H1 (cell line): Measurements from ENCODE around the gene PARD3. TPM values are rescaled to one million over a fixed set of nuclear protein-coding genes. Genes with fewer than 3 reads are reported as not detected.

ENCODE experiments used
- CTCF ChIA-PET: fragments of 300-600 bp; sonication (Branson Sonifier 250); formaldehyde crosslinking; loops from one replicate; lab custom pipeline; 2021; ENCODE audit not compliant: partially characterized antibody; lab: Charles Lee
- POLR2A ChIA-PET: fragments of 300-600 bp; sonication (Branson Sonifier 250); formaldehyde crosslinking; loops from one replicate; lab custom pipeline; 2021; ENCODE audit warnings: inconsistent platforms; ENCODE audit not compliant: partially characterized antibody; lab: Charles Lee
- DNase-seq, 2 experiments: peaks; one replicate each; pipeline versions ENCODE4 v3.0.0 to v3.0.0-alpha.2; 2010 to 2022; ENCODE audit warnings: low spot score in 2 of 2, low read depth in 1 of 2, mixed read lengths in 1 of 2
- FAIRE-seq: peaks from 2 replicates; lab custom pipeline; 2011; peaks lifted over from hg19 to GRCh38; lab: Jason Lieb, UNC
- H2AFZ ChIP-seq: 2 replicates; pipeline ENCODE4 v1.8.1; 2012; ENCODE audit warnings: low read length, inconsistent platforms
- H2AK5ac ChIP-seq: 2 replicates; pipeline ENCODE4 v1.6.1; 2013; ENCODE audit warnings: low read depth, low read length
- H2BK120ac ChIP-seq: replicated peaks from 2 replicates; pipeline ENCODE3; 2013; ENCODE audit warnings: low read depth, low read length, inconsistent platforms
- H2BK12ac ChIP-seq: 2 replicates; pipeline ENCODE4 v1.6.1; 2013; ENCODE audit warnings: low read depth, low read length
- H2BK15ac ChIP-seq: 2 replicates; pipeline ENCODE4 v1.6.1; 2013; ENCODE audit warnings: low read length
- H2BK20ac ChIP-seq: 2 replicates; pipeline ENCODE4 v1.6.1; 2013; ENCODE audit warnings: low read length
- H2BK5ac ChIP-seq: 2 replicates; pipeline ENCODE4 v1.6.1; 2013; ENCODE audit warnings: low read depth, low read length
- H3K14ac ChIP-seq: 2 replicates; pipeline ENCODE4 v1.6.1; 2013; ENCODE audit warnings: inconsistent platforms; ENCODE audit not compliant: insufficient read length
- H3K18ac ChIP-seq: 2 replicates; pipeline ENCODE4 v1.6.1; 2013; ENCODE audit warnings: low read length; ENCODE audit errors: extremely low read depth
- H3K23ac ChIP-seq: 2 replicates; pipeline ENCODE4 v1.6.1; 2013; ENCODE audit warnings: inconsistent platforms; ENCODE audit not compliant: insufficient read length
- H3K23me2 ChIP-seq: 2 replicates; pipeline ENCODE4 v1.6.1; 2013; ENCODE audit warnings: low read depth, low read length
- H3K27ac ChIP-seq: 2 replicates; pipeline ENCODE4 v1.6.1; 2011; ENCODE audit warnings: low read depth, low read length, inconsistent platforms
- H3K27me3 ChIP-seq, 4 experiments: replicated peaks in 1 of 4; 1 replicate in 1 of 4; 2 replicates in 3 of 4; pipeline versions ENCODE4 v1.6.1 to v1.8.1; 2011 to 2013; ENCODE audit warnings: low read length in 3 of 4, mild to moderate bottlenecking in 3 of 4, inconsistent platforms in 2 of 4, mixed read lengths in 2 of 4, moderate library complexity in 1 of 4; ENCODE audit not compliant: control insufficient read depth in 3 of 4, insufficient read depth in 3 of 4; ENCODE audit errors: extremely low read depth in 1 of 4
- H3K36me3 ChIP-seq, 4 experiments: 2 replicates each; pipeline versions ENCODE4 v1.6.1 to v1.8.1; 2011 to 2013; ENCODE audit warnings: mild to moderate bottlenecking in 4 of 4, low read length in 3 of 4, moderate library complexity in 2 of 4, control low read depth in 1 of 4, inconsistent platforms in 1 of 4; ENCODE audit not compliant: insufficient read depth in 4 of 4, control insufficient read depth in 2 of 4
- H3K4ac ChIP-seq: replicated peaks from 2 replicates; pipeline ENCODE3; 2013; ENCODE audit warnings: low read length, low read depth, mixed read lengths, inconsistent platforms; ENCODE audit not compliant: insufficient read length
- H3K4me1 ChIP-seq, 4 experiments: replicated peaks in 1 of 4; 1 replicate in 1 of 4; 2 replicates in 3 of 4; pipeline versions ENCODE4 v1.6.1 to v1.8.1; 2011 to 2013; ENCODE audit warnings: low read length in 3 of 4, inconsistent platforms in 2 of 4, mixed read lengths in 1 of 4; ENCODE audit not compliant: insufficient read depth in 4 of 4, control insufficient read depth in 3 of 4
- H3K4me2 ChIP-seq, 2 experiments: 2 replicates each; pipeline versions ENCODE4 v1.6.1 to v1.8.1; 2011 to 2013; ENCODE audit warnings: low read depth in 2 of 2, low read length in 2 of 2, control low read depth in 1 of 2, inconsistent platforms in 1 of 2, mild to moderate bottlenecking in 1 of 2; ENCODE audit not compliant: insufficient read depth in 1 of 2
- H3K4me3 ChIP-seq, 4 experiments: fragments of 200-600, 300-600 bp in 1 of 4; sonication (generic), shearing (Covaris generic), sonication (Bioruptor Twin) in 1 of 4; 2 replicates each; pipeline versions ENCODE4 v1.5.1 to v1.8.1; 2011 to 2016; ENCODE audit warnings: low read length in 4 of 4, low read depth in 3 of 4, control low read depth in 2 of 4, inconsistent platforms in 2 of 4, mild to moderate bottlenecking in 2 of 4, mixed read lengths in 1 of 4, moderate library complexity in 1 of 4; ENCODE audit not compliant: insufficient read depth in 2 of 4; ENCODE audit errors: extremely low read depth in 1 of 4
- H3K56ac ChIP-seq: replicated peaks from 2 replicates; pipeline ENCODE3; 2013; ENCODE audit warnings: low read depth, mild to moderate bottlenecking, mixed read lengths, low read length, inconsistent platforms; ENCODE audit not compliant: insufficient read length
- H3K79me1 ChIP-seq: 2 replicates; pipeline ENCODE4 v1.6.1; 2013; ENCODE audit warnings: low read depth, low read length, control low read depth
- H3K79me2 ChIP-seq, 2 experiments: 2 replicates each; pipeline versions ENCODE4 v1.6.1 to v1.8.1; 2012 to 2013; ENCODE audit warnings: low read length in 2 of 2, mild to moderate bottlenecking in 2 of 2, inconsistent platforms in 1 of 2; ENCODE audit not compliant: insufficient read depth in 2 of 2, control insufficient read depth in 1 of 2
- H3K9ac ChIP-seq, 4 experiments: replicated peaks in 1 of 4; 1 replicate in 1 of 4; 2 replicates in 3 of 4; pipeline versions ENCODE4 v1.6.1 to v1.8.1; 2011 to 2013; ENCODE audit warnings: low read depth in 3 of 4, low read length in 3 of 4, control low read depth in 2 of 4, mild to moderate bottlenecking in 2 of 4, moderate library complexity in 2 of 4, inconsistent platforms in 1 of 4; ENCODE audit errors: extremely low read depth in 1 of 4
- H3K9me3 ChIP-seq, 2 experiments: 2 replicates each; pipeline versions ENCODE4 v1.6.1 to v1.8.1; 2012 to 2013; ENCODE audit warnings: mild to moderate bottlenecking in 2 of 2, moderate library complexity in 2 of 2, control low read depth in 1 of 2, inconsistent platforms in 1 of 2, low read depth in 1 of 2, low read length in 1 of 2, mixed read lengths in 1 of 2; ENCODE audit not compliant: insufficient read depth in 2 of 2
- H4K20me1 ChIP-seq, 2 experiments: replicated peaks in 1 of 2; 2 replicates each; pipeline versions ENCODE3 to v1.8.1; 2011 to 2013; ENCODE audit warnings: inconsistent platforms in 2 of 2, low read length in 2 of 2, mild to moderate bottlenecking in 1 of 2; ENCODE audit not compliant: insufficient read depth in 2 of 2, control insufficient read depth in 1 of 2
- H4K5ac ChIP-seq: 2 replicates; pipeline ENCODE4 v1.6.1; 2013; ENCODE audit warnings: low read length, low read depth, mixed read lengths, inconsistent platforms; ENCODE audit not compliant: insufficient read length
- H4K8ac ChIP-seq: 2 replicates; pipeline ENCODE4 v1.8.0; 2013; ENCODE audit warnings: mild to moderate bottlenecking, moderate library complexity, low read length, inconsistent platforms; ENCODE audit not compliant: insufficient read depth; ENCODE audit errors: extremely low read depth
- H4K91ac ChIP-seq: replicated peaks from 2 replicates; pipeline ENCODE3; 2013; ENCODE audit warnings: low read length, mixed read lengths, inconsistent platforms; ENCODE audit not compliant: insufficient read length
- CTBP2 ChIP-seq: IDR thresholded peaks from 2 replicates; pipeline ENCODE4 v1.7.0; 2011; ENCODE audit warnings: borderline replicate concordance, mild to moderate bottlenecking, moderate library complexity, mixed read lengths, low read length; ENCODE audit not compliant: insufficient read depth, insufficient read length
- FOSL1 ChIP-seq: IDR thresholded peaks from 2 replicates; pipeline ENCODE4 v1.6.1; 2011; ENCODE audit warnings: mild to moderate bottlenecking, low read depth, low read length, moderate library complexity; ENCODE audit not compliant: insufficient read depth
- RAD21 ChIP-seq, 2 experiments: IDR thresholded peaks in 1 of 2; conservative IDR thresholded peaks in 1 of 2; 2 replicates each; pipeline ENCODE4 v1.6.1; 2011; ENCODE audit warnings: low read depth in 2 of 2, low read length in 2 of 2, improper control_type of control experiment in 1 of 2, inconsistent platforms in 1 of 2, mild to moderate bottlenecking in 1 of 2, moderate library complexity in 1 of 2
- WGBS, 2 experiments: shearing (Covaris generic) in 1 of 2; methylation state at CpG; one replicate each; pipeline versions ENCODE4 v1.1.6 to v1.1.7; 2013 to 2015; ENCODE audit warnings: low lambda C conversion rate in 2 of 2, mixed read lengths in 2 of 2, inconsistent platforms in 1 of 2, low coverage in 1 of 2, missing lambda C conversion rate in 1 of 2; ENCODE audit not compliant: insufficient replicate concordance in 2 of 2, insufficient coverage in 1 of 2, insufficient read length in 1 of 2; ENCODE audit errors: extremely low coverage in 1 of 2, missing lambda C conversion rate in 1 of 2; 5-methylcytosine and 5-hydroxymethylcytosine counted together
- polyA plus RNA-seq, 7 experiments: library from polyadenylated mRNA; depleted of rRNA in 3 of 7; stranded (reverse) in 5 of 7; unstranded in 2 of 7; fragments of >200 nt in 5 of 7; fragments of 200-250 nt in 2 of 7; gene quantifications; 1 replicate in 5 of 7; 2 replicates in 1 of 7; 4 replicates in 1 of 7; pipeline versions ENCODE4 v1.2.1 to v1.2.3, GENCODE V29; 2011 to 2013; ENCODE audit warnings: missing spikeins in 2 of 7, mixed read lengths in 2 of 7
- total RNA-seq: library from RNA; stranded (reverse); fragmentation: NEBNext Ultra II Directional; extraction: Animal tissue kit (Norgen Biotek cat#: 25700); gene quantifications from 2 replicates; pipeline ENCODE4 v1.2.1, GENCODE V29; 2021
- TF ChIP-seq, protein P1 (sequence below), 3 experiments: IDR thresholded peaks; 1 replicate in 2 of 3; 2 replicates in 1 of 3; pipeline versions ENCODE4 v1.5.1 to v1.6.1; 2011; ENCODE audit warnings: low read length in 3 of 3, mild to moderate bottlenecking in 3 of 3, inconsistent platforms in 2 of 3, low read depth in 1 of 3, moderate library complexity in 1 of 3; ENCODE audit not compliant: insufficient read depth in 1 of 3; ENCODE audit errors: control extremely low read depth in 1 of 3

PARD3 gene
- total and polyA plus RNA-seq, 2 of the 8 experiments (the other 6 are each of a cell fraction or from before 2014, with no cell fraction given), result 19.7 to 49.1 TPM

DNA sequence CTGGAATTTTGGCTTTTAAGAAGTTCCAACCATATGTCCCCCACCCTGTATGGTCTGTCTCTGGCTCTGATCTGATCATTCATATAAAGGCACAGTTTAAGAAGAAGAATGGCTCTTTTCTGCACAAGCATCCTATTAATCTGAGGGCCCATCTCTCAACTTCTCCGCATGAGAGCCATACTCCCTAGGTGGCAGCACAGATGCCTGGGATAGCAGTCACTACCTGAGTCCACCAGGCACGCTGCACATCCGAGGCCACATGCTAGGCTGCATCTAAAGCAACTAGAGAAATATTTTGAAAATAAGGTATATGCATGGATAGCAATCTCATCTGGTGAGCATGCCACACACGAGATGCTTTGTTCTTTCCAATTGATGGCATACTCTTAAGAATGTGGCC, 565.5 kb downstream of the PARD3 start:
- ChIA-PET CTCF (interaction anchor here (0.6 to 1.6 kb wide), 5 partner anchors 12 to 175 kb away, joined by 3 to 5 read pairs (median 4); no protein-coding TSS in a partner anchor), POLR2A (no interaction called here)
- H4K5ac ChIP-seq, result no peak overlapping the region
- H2BK5ac ChIP-seq, result no peak overlapping the region
- H3K79me2 ChIP-seq, result no peaks in the 10 kb centered on the region
- H4K91ac ChIP-seq, result no peak overlapping the region
- H3K4ac ChIP-seq, result no peak overlapping the region
- no peak overlapping the region for H2AK5ac ChIP-seq
- H2BK15ac ChIP-seq, result no peak overlapping the region
- H2BK120ac ChIP-seq, result no peak overlapping the region
- no peak overlapping the region for H3K56ac ChIP-seq
- H3K23ac ChIP-seq, result no peak overlapping the region
- H2AFZ ChIP-seq, result no peak overlapping the region
- no peak overlapping the region for H3K4me2 ChIP-seq
- H3K9ac ChIP-seq, result no peak overlapping the region
- H3K27me3 ChIP-seq, result 0 out of 7 replicates have a peak, but pooled peaks cover 0 to 2% (median 0%) of the 10 kb centered on the region in 4 experiments
- H3K9me3 ChIP-seq, result no peaks in the 10 kb centered on the region
- H4K8ac ChIP-seq, result no peak overlapping the region
- H2BK20ac ChIP-seq, result no peak overlapping the region
- 80% methylated on average over 4 of the region's 4 CpGs; no CpG with 5 or more reads in 1 of the 2 experiments for WGBS, 2 experiments
- no peaks in the 10 kb centered on the region for H3K36me3 ChIP-seq
- peaks cover 3 to 5% (median 4%) of the 10 kb centered on the region in 4 experiments; a peak in 5 of 7 replicates for H3K4me1 ChIP-seq
- peak; percentile 36 for FAIRE-seq
- DNase-seq, result no peak
- no peak overlapping the region for H3K27ac ChIP-seq
- H2BK12ac ChIP-seq, result no peak overlapping the region
- H3K23me2 ChIP-seq, result no peaks in the 10 kb centered on the region
- H3K14ac ChIP-seq, result no peak overlapping the region
- H3K79me1 ChIP-seq, result no peaks in the 10 kb centered on the region
- H4K20me1 ChIP-seq, result no peaks in the 10 kb centered on the region
- H3K18ac ChIP-seq, result no peak overlapping the region
- H3K4me3 ChIP-seq, result no peak overlapping the region
- peak; percentile 46 to 62 for TF ChIP-seq RAD21 (IDR thresholded peaks at IDR 0.05 in 1 of 2, conservative IDR thresholded peaks at IDR 0.05 in 1 of 2; ENCODE audit: low read depth in 2 of 2, low read length in 2 of 2)
- no peak for TF ChIP-seq CTBP2
- TF ChIP-seq, protein P1, sequence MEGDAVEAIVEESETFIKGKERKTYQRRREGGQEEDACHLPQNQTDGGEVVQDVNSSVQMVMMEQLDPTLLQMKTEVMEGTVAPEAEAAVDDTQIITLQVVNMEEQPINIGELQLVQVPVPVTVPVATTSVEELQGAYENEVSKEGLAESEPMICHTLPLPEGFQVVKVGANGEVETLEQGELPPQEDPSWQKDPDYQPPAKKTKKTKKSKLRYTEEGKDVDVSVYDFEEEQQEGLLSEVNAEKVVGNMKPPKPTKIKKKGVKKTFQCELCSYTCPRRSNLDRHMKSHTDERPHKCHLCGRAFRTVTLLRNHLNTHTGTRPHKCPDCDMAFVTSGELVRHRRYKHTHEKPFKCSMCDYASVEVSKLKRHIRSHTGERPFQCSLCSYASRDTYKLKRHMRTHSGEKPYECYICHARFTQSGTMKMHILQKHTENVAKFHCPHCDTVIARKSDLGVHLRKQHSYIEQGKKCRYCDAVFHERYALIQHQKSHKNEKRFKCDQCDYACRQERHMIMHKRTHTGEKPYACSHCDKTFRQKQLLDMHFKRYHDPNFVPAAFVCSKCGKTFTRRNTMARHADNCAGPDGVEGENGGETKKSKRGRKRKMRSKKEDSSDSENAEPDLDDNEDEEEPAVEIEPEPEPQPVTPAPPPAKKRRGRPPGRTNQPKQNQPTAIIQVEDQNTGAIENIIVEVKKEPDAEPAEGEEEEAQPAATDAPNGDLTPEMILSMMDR (IDR thresholded peaks at IDR 0.05; ENCODE audit: control extremely low read depth in 1 of 3, insufficient read depth in 1 of 3, low read depth in 1 of 3, low read length in 3 of 3), result peak; percentile 27 to 53 (median 48)
- TF ChIP-seq FOSL1, result no peak
